ENCODE results near the gene MRPL1.
"Not testable (repeated sequence)": the region's sequence is repeated elsewhere in the genome, so short reads cannot be mapped to it uniquely, and the experiment has no call there.

Gene MRPL1

DNA sequence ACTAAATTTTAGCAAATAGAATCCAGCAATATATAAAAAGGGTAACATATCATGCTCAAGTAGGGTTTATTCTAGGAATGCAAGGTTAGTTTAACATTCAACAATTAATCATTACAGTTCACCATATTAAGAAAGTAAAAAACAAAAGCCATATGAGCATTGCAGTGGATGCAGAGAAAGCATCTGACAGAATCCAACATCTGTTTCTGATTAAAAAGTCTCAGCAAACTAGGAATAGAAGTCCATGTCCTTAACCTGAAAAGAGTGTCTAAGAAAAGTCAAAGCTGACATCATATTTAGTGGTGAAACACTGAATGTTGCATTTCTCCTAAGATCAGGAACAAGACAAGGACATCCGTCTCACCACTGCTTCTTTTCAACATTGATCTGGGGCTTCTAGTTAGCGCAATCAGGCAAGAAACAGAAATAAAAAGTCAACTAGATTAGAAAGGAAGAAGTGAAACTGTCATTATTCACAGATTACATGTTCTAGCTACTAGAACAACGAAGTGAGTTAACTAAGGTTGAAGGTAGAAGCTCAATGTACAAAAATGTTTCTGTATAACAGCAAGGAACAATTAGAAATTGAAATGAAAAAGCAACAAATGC lies 49.3 kb downstream of the MRPL1 start:
- no peak for DNase-seq

DNA sequence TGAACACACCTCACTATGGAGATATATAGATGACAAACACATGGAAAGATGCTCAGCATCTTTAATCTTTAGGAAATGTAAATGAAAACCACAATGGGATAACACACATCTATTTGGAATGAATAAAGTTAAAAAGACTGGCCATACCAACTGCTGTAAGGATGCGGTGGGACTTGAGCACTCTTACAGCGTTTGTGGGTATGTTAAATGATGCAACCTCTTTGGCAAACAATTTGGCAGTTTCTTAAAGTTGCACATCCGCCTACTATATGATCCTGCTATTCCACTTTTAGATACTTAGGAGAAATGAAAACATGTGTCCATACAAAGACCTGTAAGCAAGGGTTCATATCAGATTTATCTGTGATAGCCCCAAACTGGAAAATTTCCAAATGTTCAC lies 50.7 kb downstream of the MRPL1 start:
- DNase-seq = no peak

DNA sequence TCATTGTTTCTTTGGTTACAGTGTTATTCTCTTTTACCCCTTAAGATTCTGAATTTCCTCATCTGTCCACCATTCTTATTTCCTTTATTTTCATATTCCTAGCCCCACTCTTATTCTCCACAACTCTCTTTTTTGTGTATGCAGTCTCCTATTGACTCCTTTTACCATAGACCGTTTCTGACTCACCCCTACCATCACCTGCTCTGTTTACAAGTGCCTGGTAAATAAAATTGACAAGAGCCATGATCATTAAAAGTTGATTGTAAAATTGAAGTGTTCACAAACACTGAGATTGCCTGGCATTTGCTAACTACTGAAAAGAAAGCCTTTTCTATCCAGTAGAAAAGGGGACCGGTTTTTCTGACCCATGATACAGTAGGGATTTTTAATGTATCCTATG lies 54.4 kb downstream of the MRPL1 start:
- DNase-seq = no peak

DNA sequence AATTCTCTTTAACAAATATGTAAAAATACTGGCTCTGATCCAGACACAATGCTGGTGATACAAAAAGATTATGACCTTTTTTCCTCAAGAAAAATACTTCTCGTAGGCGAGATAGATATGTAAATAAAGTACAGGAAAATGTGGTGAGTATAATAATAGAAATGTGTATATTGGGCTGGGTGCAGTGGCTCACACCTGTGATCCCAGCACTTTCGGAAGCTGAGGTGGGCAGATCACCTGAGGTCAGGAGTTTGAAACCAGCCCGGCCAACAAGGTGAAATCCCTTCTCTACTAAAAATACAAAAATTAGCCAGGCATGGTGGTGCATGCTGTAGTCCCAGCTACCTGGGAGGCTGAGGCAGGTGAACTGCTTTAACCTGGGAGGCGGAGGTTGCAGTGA lies 55.0 kb downstream of the MRPL1 start:
- no peak for DNase-seq

DNA sequence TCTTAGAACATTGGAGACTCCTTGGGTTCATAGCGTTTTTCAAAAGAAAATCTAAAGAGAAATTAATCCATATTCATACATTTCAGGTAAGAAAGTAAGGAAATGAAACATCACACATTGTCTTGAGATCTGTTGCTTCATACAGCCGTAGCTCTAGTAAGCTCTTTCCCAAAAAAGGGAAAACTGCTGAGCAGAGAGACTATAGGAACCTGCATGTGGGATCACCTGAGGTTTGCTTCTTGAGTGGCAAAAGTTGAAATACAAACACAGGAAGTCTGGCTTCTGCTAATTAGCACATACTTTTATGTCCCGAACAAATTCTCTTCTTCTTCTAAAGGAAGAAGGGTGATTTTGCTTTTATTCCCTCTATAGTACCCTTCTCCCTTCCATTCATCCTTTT lies 57.7 kb downstream of the MRPL1 start:
- DNase-seq = no peak

DNA sequence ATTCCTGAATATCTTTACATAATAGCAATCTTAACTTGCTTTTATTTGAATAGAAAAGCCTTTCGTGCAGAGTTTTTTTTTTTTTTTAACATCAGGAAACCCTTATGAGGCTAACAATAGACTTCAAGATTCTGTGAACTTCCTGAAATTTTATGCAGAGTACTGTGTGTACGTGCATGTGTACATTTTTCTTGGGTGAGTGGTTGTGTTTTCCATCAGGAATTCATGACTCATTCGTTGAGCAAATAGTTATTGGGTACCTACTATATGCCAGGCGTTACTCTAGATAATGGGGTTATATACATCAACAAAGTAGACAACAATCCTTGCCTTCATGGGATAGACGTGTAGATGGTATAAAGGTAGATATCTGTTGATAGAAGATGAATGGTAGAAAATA lies 59.1 kb downstream of the MRPL1 start:
- no peak for DNase-seq

DNA sequence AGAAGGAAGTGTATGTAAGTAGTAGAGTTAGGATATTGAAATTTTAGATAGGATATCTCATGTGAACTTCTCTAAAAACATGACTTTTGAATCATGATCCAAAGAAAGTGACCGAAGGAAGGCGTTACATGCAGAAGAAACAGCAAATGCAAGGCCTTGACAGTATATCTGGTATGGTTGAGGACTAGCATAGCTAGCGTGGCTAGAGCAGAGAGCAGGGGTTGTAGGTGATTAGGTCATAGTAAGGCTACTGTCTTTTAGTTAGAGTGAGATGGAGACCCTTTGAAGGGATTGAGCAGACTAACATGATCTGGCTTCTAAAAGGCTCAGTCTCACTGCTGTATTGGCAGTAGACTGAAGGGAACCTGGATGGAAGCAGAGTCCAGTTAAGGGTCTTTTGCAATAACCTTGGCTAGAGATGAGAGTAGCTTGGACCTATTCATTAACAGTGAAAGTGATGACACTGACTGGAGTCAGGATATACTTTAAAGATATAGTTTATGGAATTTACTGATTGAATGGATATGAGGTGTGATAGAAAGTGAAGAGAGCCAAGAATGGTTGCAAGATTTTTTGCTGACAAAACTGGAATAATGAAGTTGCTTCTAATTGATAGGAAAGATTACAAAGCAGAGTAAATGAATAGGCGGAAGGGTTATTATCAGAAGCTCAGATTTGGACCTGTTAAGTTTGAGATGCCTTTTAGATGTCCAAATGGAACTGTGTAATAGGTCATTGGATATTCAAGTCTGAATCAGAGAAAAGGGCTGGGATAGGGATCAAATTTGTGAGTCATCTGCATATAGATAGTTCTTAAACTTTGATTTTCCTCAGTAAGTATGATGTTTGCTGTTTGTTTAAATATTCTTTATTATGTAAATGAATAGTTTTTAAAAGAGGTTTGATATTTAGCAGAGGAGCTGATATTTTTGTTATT lies 59.8 kb downstream of the MRPL1 start:
- DNase-seq = no peak

DNA sequence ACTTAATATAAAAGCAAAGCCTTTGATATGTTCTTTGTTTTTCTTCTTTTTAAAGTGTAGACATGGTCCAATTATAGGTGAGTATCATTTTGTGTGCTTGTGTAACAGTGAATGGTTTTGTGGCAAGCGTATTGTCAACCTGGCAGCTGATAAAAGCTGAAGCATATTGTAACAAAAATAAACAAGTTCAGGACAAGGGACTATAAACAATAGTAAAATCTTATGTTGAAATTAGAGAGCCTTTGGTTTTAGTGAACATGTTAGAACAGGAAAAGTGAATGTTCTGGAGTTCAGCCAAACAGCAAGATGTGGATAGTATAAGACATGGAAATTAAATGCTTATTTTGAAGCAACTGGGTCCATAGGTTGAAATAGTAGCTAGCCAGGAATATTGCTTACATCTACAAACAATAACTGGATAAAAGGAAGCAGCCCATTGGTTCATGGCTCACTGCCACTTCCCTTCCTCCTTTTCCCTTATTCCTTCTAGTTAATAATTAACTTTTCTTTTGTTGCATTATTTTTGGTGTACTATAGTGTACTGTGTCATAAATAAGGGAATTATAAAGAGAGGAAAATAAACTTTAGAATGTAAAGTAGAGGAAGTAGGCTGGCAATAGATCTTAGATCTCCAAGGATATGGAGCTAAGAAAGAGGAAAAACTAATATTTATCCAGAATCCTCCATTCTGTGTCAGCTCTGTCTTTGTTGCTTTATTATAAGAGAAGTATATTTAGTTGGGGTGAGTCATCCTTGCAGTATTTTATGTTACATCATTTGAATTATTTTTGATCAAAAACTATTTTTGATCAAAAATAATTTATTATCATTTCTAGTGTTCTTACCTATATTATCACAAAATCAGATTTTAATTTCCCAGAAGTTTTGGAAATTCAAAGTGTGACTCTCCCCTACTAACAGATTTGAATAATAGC lies 65.6 kb downstream of the MRPL1 start:
- DNase-seq = no peak

DNA sequence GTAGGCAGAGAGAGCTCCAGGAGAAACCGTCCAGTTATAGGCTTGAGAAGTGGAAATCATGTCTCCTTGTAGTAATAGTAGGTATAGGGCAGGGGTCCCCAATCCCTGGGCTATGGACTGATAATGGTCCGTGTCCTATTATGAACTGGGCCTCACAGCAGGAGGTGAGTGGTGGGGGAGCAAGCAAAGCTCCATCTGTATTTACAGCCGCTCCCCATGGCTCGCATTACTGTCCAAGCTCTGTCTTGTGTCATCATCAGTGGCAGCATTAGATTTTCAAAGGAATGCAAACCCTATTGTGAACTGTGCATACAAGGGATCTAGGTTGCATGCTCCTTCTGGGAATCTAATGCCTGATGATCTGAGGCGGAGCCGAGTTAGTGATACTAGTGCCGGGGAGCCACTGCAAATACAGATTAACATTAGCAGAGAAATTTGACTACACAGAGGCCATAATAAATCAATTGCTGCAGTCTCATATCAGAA lies 67.6 kb downstream of the MRPL1 start:
- DNase-seq = no peak

DNA sequence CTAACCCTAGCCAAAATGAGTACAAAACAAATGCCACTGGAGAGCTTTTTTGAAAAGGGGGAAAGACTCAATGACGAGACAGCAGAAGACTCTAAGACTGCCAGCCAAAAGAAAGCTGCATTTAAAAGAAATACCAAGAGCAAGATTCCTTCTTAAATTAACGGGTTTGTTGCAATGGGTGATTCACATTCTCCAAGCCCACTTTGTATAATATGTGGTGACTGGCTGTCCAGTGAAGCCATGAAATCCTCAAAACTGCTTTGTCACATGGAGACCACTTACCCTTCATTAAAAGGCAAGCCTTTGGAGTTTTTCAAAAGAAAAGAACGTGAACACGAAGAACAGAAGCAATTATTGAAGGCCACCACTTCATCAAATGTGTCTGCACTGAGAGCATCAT lies 68.2 kb downstream of the MRPL1 start:
- no peak for DNase-seq

DNA sequence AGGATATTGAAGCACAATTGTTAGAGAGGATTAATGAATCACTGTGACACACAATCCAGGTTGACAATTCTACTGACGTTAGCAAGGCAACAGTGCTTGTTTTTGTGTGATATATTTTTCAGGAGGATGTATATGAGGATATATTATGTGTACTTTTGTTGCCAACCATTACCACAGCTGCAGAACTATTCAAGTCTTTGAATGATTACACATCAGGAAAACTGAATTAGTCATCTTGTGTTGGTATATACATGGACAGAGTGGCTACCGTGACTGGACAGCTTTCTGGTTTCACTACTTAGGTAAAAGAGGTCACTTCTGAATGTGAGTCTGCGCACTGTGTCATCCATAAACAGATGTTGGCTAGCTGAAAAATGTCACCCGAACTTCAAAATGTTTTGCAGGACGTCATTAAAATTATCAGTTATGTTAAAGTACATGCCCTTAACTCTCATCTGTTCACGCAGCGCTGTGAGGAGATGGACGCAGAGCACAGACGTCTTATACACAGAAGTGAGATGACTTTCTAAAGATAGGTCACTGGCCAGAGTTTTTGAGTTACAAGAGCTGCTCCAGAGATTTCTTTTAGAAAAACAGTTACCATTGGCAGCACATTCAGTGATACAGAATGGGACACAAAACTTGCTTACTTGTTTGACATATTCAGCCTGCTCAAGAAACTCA lies 69.0 kb downstream of the MRPL1 start:
- DNase-seq = no peak

DNA sequence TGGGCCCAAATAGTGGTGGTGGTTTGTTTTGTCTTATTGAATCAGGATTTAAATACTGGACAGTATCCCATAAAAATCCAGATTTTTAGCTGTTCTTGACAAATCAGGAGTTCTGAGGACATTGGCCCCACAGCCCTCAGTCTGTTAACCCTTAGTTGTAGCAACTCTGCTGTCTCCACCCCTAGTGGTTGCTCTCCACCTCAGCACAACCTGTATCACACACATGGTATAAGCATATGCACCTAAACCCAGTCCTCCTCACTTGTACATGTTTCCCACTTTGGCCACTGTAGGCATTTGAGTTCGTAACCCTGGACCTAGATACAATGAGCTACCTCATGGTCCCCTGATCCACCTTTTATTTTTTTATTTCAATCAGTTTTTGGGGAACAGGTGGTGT lies 75.9 kb downstream of the MRPL1 start:
- no peak for DNase-seq

DNA sequence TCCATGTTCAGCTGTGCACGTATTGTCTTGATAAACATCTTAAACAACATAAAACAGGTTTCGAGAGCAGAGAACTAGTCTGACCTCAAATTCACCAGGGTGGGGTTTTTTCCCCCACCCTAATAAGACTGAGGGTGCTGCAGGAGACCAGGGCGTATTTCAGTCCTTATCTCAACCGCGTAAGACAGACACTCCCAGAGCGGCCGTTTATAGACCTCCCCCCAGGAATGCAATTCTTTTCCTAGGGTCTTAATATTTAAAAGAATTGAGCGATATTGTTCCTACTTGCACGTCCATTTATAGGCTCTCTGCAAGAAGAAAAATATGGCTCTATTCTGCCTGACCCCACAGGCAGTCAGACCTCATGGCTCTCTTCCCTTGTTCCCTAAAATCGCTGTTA lies 83.3 kb downstream of the MRPL1 start:
- DNase-seq = not testable (repeated sequence)

DNA sequence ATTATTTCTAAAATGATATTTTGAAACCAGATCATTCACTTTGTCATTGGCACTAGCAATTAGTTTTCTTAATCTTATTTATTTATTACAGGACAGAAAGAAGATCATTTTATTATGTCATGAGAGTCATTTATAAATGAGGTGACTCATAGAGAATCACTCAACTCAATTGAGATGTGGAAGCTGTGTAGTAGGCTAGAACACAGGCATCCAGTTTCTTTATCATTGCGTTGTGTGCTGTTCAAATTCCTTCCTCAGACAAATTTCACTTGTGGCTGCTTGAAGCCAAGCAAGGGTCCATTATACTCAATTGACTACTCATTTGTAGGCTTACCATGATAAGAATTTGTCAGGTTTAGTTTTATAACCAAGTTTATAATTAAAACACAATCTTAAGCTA lies 87.6 kb downstream of the MRPL1 start:
- no peak for DNase-seq

DNA sequence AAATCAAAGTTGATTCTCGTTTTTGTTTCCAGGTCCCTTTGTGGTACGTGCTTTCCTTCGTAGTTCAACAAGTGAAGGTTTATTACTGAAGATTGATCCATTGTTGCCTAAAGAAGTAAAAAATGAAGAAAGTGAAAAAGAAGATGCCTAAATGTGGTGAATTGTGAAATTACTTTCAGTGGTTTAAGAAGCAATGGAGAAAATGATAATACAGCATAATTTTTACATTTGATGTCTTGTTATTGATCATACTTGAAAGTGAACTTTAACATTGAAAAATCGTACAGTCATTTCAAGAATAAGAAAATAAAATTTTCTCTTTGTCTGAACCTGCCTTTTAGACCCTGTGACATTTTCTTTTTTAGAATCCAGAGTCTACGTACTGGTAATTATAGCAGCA lies 89.8 kb downstream of the MRPL1 start:
- DNase-seq = no peak

DNA sequence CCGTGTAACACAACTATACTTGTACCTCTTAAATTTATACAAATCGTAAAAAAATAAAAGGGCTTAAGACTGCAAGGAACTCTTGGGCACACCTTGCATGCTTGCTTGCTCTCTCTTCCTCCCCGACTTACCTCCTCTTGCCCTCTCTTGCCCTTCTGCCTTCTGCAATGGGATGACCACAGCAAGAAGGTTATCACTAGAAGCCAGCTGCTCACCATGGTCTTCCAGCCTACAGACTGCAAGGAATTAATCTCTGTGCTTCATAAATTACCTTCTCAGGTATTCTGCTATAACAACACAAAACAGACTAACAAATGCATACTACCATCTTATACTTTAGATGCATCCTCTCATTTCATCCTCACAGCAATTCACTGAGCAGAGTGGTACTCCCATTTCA lies 92.1 kb downstream of the MRPL1 start:
- DNase-seq = no peak

DNA sequence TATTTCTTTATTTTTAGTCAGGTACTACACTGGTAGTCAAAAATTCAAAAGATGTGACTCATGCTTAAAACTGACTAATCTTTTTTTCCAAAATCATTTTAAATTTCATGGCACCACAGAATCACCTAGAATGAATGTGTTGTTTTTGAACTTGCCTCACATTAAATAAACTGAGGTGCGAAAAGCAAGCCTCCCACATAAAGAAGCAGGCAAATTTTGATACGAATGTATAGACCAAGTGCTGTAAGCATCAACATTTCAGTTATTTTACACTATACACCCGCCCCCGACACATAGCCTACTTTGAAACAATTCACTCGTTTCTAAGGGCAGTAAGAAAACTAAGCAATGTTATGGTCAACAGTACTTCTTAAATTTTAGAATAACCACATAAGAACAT lies 94.3 kb downstream of the MRPL1 start:
- no peak for DNase-seq

DNA sequence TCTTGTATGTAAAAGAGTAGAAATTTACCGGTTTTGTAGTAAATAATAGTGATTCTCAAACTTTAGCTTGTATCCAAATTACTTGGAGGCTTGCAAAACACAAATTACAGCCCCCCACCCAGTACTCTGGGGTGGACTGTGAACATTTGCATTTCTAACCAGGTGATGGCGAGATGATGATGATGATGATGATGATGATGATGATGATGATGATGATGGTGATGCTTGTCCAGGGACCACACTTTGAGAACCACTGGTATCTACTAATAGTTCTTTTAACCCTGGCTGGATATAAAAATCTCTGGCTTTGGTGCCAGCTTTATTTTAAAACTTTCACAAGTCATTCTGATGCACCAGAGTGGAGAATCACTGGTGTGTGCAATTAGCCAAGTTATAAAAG lies 96.3 kb downstream of the MRPL1 start:
- no peak for DNase-seq

DNA sequence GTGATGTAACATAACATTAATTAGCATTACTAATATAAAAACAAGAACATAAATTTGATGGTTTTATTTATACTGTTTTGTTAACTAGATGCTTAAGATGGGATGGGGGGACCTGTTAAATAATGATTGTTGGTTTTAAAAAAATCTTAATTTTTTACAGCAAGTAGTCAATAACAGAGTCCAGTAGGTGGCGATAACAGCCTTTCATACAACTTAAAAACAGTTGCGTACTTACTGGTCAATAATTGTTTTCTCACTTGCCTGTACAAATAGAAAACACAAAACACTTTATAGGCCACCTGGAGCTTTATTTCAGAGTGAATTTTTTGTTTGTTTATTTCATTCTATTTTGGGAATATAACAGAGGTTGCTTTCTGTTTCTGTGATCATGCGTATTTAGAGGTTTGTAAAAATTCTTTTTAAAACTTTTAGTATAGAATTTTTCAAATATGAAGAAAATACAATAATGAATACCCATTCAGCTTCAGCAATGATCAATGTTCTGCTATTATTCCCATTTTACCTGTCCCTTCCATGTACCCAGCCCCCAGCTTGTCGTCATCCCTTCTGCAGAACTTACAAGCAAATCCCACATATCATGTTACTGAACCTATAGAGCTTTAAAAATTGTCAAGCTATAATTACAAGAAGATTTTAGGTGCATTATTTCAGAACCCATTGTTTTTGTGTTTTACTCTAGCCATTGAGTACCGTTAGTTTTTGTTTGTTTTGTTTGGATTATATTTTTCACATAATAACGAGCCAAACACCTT lies 97.1 kb downstream of the MRPL1 start:
- no peak for DNase-seq

DNA sequence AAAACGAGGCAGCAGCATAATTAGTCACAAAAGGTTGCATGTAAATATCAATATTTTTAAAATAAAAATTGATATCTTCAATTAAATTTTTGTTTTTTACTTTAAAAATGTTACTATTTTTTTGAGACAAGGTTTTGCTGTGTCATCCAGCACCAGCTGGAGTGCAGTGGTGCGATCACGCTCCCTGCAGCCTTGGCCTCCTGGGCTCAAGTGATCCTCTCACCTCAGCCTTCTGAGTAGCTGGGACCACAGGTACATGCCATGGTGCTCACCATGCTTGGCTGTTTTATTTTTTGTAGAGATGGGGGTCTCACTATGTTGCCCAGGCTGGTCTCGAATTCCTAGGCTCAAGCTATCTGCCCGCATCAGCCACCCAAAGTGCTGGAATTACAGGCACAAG lies 97.7 kb downstream of the MRPL1 start:
- no peak for DNase-seq
